Measurements from ENCODE around the gene MGARP.

DNA sequence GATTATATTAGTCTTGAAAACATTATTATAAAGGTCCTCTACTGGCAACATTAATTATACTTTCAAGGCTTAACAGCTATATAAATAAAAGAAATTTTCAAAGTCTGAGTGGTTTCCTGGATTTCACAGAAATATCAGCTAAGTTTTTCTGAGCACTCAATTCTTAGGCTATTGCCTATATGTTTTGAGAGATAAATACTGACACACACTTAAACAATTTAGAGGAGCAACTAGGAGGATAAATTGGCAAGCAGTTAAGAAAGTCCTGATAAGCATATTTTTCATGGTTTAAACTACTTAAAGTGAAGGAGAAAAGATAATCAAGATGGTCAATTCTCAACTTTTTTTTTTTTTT lies 2.7 kb upstream of the MGARP start:
- TF ChIP-seq, protein P1, sequence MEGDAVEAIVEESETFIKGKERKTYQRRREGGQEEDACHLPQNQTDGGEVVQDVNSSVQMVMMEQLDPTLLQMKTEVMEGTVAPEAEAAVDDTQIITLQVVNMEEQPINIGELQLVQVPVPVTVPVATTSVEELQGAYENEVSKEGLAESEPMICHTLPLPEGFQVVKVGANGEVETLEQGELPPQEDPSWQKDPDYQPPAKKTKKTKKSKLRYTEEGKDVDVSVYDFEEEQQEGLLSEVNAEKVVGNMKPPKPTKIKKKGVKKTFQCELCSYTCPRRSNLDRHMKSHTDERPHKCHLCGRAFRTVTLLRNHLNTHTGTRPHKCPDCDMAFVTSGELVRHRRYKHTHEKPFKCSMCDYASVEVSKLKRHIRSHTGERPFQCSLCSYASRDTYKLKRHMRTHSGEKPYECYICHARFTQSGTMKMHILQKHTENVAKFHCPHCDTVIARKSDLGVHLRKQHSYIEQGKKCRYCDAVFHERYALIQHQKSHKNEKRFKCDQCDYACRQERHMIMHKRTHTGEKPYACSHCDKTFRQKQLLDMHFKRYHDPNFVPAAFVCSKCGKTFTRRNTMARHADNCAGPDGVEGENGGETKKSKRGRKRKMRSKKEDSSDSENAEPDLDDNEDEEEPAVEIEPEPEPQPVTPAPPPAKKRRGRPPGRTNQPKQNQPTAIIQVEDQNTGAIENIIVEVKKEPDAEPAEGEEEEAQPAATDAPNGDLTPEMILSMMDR (IDR thresholded peaks at IDR 0.05) = no peak
- TF ChIP-seq POLR2A (IDR thresholded peaks at IDR 0.05) (no peak), EP300 (IDR thresholded peaks at IDR 0.05) (no peak)

All from ovary (tissue), 3 donors.